Neural crest cell (in vitro differentiated cells): ENCODE data around the gene NHEJ1. TPM values are rescaled to one million over a fixed set of nuclear protein-coding genes. Genes with fewer than 3 reads are reported as not detected.

Experiments used
- DNase-seq: peaks from one replicate; pipeline ENCODE4 v3.0.0; 2021; ENCODE audit warnings: low read depth, mixed read lengths, low spot score
- H3K27ac Mint-ChIP-seq: one replicate; pipeline ENCODE4 v1.8.0; 2021; ENCODE audit warnings: mild to moderate bottlenecking, mixed read lengths; ENCODE audit not compliant: unreplicated experiment
- H3K27me3 Mint-ChIP-seq: 2 replicates; pipeline ENCODE4 v1.8.0; 2021; ENCODE audit warnings: low read depth, mild to moderate bottlenecking, mixed read lengths
- H3K36me3 Mint-ChIP-seq: 2 replicates; pipeline ENCODE4 v1.8.0; 2021; ENCODE audit warnings: low read depth, mild to moderate bottlenecking, mixed read lengths
- H3K4me1 Mint-ChIP-seq: 2 replicates; pipeline ENCODE4 v1.8.0; 2021; ENCODE audit warnings: mixed read lengths
- H3K4me3 Mint-ChIP-seq: one replicate; pipeline ENCODE4 v1.8.0; 2021; ENCODE audit warnings: mild to moderate bottlenecking, mixed read lengths
- H3K9me3 Mint-ChIP-seq: 2 replicates; pipeline ENCODE4 v1.8.0; 2021; ENCODE audit warnings: mixed read lengths
- CTCF ChIP-seq: fragments of 200-600 bp; sonication (generic); conservative IDR thresholded peaks from 2 replicates; pipeline ENCODE4 v1.5.0; 2021; ENCODE audit warnings: antibody characterized with exemption, mild to moderate bottlenecking
- total RNA-seq: library from RNA; stranded (reverse); gene quantifications from 2 replicates; pipeline ENCODE4 v1.2.1, GENCODE V29; 2021

Gene NHEJ1
- total RNA-seq, 1 donor from 2014 or later = 26.8 TPM

GRCh38 chr2:219199470-219200211 lies 39.0 kb upstream of the NHEJ1 start:
- H3K4me3 Mint-ChIP-seq = no peak overlapping the region

GRCh38 chr2:219198974-219199373 lies 38.4 kb upstream of the NHEJ1 start:
- Mint-ChIP-seq H3K4me1 (peaks cover 7% of the 10 kb centered on the region), H3K4me3 (no peak overlapping the region), H3K27ac (no peak overlapping the region), H3K27me3 (peaks cover 14% of the 10 kb centered on the region), H3K36me3 (peaks cover 5% of the 10 kb centered on the region), H3K9me3 (peaks cover 5% of the 10 kb centered on the region)
- no peak for TF ChIP-seq CTCF
- no peak for DNase-seq

More at GRCh38 chr2:219199470-219200211, 39.0 kb upstream of the NHEJ1 start:
- Mint-ChIP-seq H3K27me3 (peaks cover 14% of the 10 kb centered on the region), H3K36me3 (peaks cover 5% of the 10 kb centered on the region), H3K27ac (no peak overlapping the region), H3K9me3 (peaks cover 7% of the 10 kb centered on the region), H3K4me1 (peaks cover 7% of the 10 kb centered on the region)
- TF ChIP-seq CTCF = no peak
- no peak for DNase-seq

- Mint-ChIP-seq H3K9me3 (peaks cover 5% of the 10 kb centered on the region), H3K27me3 (peaks cover 14% of the 10 kb centered on the region), H3K4me3 (no peak overlapping the region), H3K4me1 (peaks cover 7% of the 10 kb centered on the region), H3K27ac (no peak overlapping the region), H3K36me3 (peaks cover 5% of the 10 kb centered on the region)
- TF ChIP-seq CTCF = no peak
- DNase-seq = no peak
Observed at GRCh38 chr2:219197388-219197787, 36.8 kb upstream of the NHEJ1 start.

- Mint-ChIP-seq H3K4me3 (no peak overlapping the region), H3K36me3 (peaks cover 6% of the 10 kb centered on the region), H3K9me3 (no peaks in the 10 kb centered on the region), H3K27me3 (no peaks in the 10 kb centered on the region), H3K27ac (no peak overlapping the region), H3K4me1 (no peaks in the 10 kb centered on the region)
- DNase-seq = no peak
- no peak for TF ChIP-seq CTCF
Observed at GRCh38 chr2:219186754-219187456, 26.3 kb upstream of the NHEJ1 start.

- TF ChIP-seq CTCF = no peak
- Mint-ChIP-seq H3K36me3 (peaks cover 6% of the 10 kb centered on the region), H3K27ac (no peak overlapping the region), H3K4me1 (peaks cover 4% of the 10 kb centered on the region), H3K27me3 (no peaks in the 10 kb centered on the region), H3K9me3 (no peaks in the 10 kb centered on the region), H3K4me3 (no peak overlapping the region)
- no peak for DNase-seq
Observed at GRCh38 chr2:219184121-219184520, 23.5 kb upstream of the NHEJ1 start.
